ENCODE data around the gene SCARF2. TPM values are rescaled to one million over a fixed set of nuclear protein-coding genes. Genes with fewer than 3 reads are reported as not detected.

The SCARF2 gene
- total and polyA plus RNA-seq, 2 of the 13 experiments (the other 11 are each of a cell fraction or from before 2014, with no cell fraction given): 3.3 to 6.2 TPM

GRCh38 chr22:20422271-20423007 lies 15.2 kb downstream of the SCARF2 start (continued):
- TF ChIP-seq TFDP1 (CRISPR knock-in tag; IDR thresholded peaks at IDR 0.05; ENCODE audit: borderline replicate concordance) (no peak), ZBED4 (CRISPR knock-in tag; IDR thresholded peaks at IDR 0.05; ENCODE audit: borderline replicate concordance) (no peak), ATF4 (CRISPR knock-in tag; IDR thresholded peaks at IDR 0.05) (no peak), WIZ (CRISPR knock-in tag; IDR thresholded peaks at IDR 0.05) (no peak), ZNF777 (CRISPR knock-in tag; IDR thresholded peaks at IDR 0.05) (no peak), ZNF234 (CRISPR knock-in tag; conservative IDR thresholded peaks at IDR 0.05) (no peak)

Data from HepG2 (cell line).